HG03378 (cell line): Measurements from ENCODE around the gene BPGM.

ENCODE experiments used
- ATAC-seq: cut with Tn5 transposase; IDR thresholded peaks from one replicate; pipeline ENCODE4 v1.9.1; 2021; ENCODE audit warnings: mild to moderate bottlenecking, moderate library complexity; ENCODE audit not compliant: unreplicated experiment

The BPGM gene

GRCh38 chr7:134714470-134715205, 68.0 kb downstream of the BPGM start:
- ATAC-seq = no peak

GRCh38 chr7:134718211-134718875, 71.7 kb downstream of the BPGM start:
- ATAC-seq = no peak

GRCh38 chr7:134720091-134720935, 73.7 kb downstream of the BPGM start:
- no peak for ATAC-seq

- ATAC-seq = no peak
Observed at GRCh38 chr7:134721171-134721570, 74.5 kb downstream of the BPGM start.

- ATAC-seq = no peak
Observed at GRCh38 chr7:134722786-134723322, 76.2 kb downstream of the BPGM start.

GRCh38 chr7:134723892-134724291, 77.2 kb downstream of the BPGM start:
- ATAC-seq = no peak

GRCh38 chr7:134724606-134725005, 78.0 kb downstream of the BPGM start:
- no peak for ATAC-seq

- ATAC-seq = no peak
Observed at GRCh38 chr7:134726581-134726980, 79.9 kb downstream of the BPGM start.

- ATAC-seq = no peak
Observed at GRCh38 chr7:134727711-134728110, 81.1 kb downstream of the BPGM start.
